OCI-LY1 (cell line): ENCODE data around the gene ZBTB42.
A peak's percentile ranks its signal among the peaks of the same experiment; 100 is the strongest.

Source experiments
- H2AFZ ChIP-seq: fragments of 200-600 bp; sonication (generic), shearing (Covaris generic); 2 replicates; pipeline ENCODE4 v1.6.0; 2014; ENCODE audit warnings: antibody characterized with exemption, mild to moderate bottlenecking, low read length
- H3F3A ChIP-seq: fragments of 200-600 bp; sonication (generic), shearing (Covaris generic); 2 replicates; pipeline ENCODE4 v1.6.0; 2014; ENCODE audit warnings: mild to moderate bottlenecking, antibody characterized with exemption, low read length, moderate library complexity; ENCODE audit not compliant: insufficient read depth
- H3K27ac ChIP-seq: fragments of 200-600 bp; sonication (generic); 2 replicates; pipeline ENCODE4 v1.5.1; 2014; ENCODE audit warnings: low read length, mixed run types, mild to moderate bottlenecking, low read depth; ENCODE audit not compliant: poor library complexity, severe bottlenecking
- H3K27me3 ChIP-seq: fragments of 200-600 bp; sonication (generic); 2 replicates; pipeline ENCODE4 v1.6.0; 2014; ENCODE audit warnings: antibody characterized with exemption, mild to moderate bottlenecking, low read length, moderate library complexity; ENCODE audit not compliant: insufficient read depth
- H3K36me3 ChIP-seq: fragments of 200-600 bp; sonication (generic); 2 replicates; pipeline ENCODE4 v1.6.1; 2014; ENCODE audit warnings: mild to moderate bottlenecking, antibody characterized with exemption, low read length, moderate library complexity, mixed read lengths; ENCODE audit not compliant: insufficient read depth
- H3K4me1 ChIP-seq: fragments of 200-600 bp; sonication (generic); 2 replicates; pipeline ENCODE4 v1.5.1; 2014; ENCODE audit warnings: mild to moderate bottlenecking, low read length, moderate library complexity; ENCODE audit not compliant: insufficient read depth, severe bottlenecking
- H3K4me2 ChIP-seq: fragments of 200-600 bp; sonication (generic), shearing (Covaris generic); 2 replicates; pipeline ENCODE4 v1.6.1; 2014; ENCODE audit warnings: low read length
- H3K4me3 ChIP-seq: fragments of 200-600 bp; sonication (generic); 2 replicates; pipeline ENCODE4 v1.5.1; 2014; ENCODE audit warnings: low read length, low read depth, mild to moderate bottlenecking, mixed read lengths; ENCODE audit not compliant: poor library complexity, severe bottlenecking
- H3K79me2 ChIP-seq: fragments of 200-600 bp; shearing (Covaris generic); 2 replicates; pipeline ENCODE4 v1.6.1; 2016; ENCODE audit warnings: mixed run types, low read length, mixed read lengths; ENCODE audit not compliant: insufficient read depth
- H3K9ac ChIP-seq: fragments of 200-600 bp; sonication (generic), shearing (Covaris generic); 2 replicates; pipeline ENCODE4 v1.6.1; 2014; ENCODE audit warnings: mild to moderate bottlenecking, low read length, mixed read lengths
- H3K9me2 ChIP-seq: fragments of 200-600 bp; sonication (generic), shearing (Covaris generic); 2 replicates; pipeline ENCODE4 v1.6.1; 2014; ENCODE audit warnings: low read depth, mild to moderate bottlenecking, low read length, mixed read lengths
- H3K9me3 ChIP-seq: fragments of 200-600 bp; shearing (Covaris generic); 2 replicates; pipeline ENCODE4 v1.6.1; 2014; ENCODE audit warnings: low read length, mixed read lengths
- H4K20me1 ChIP-seq: fragments of 200-600 bp; sonication (generic), shearing (Covaris generic); 2 replicates; pipeline ENCODE4 v1.6.0; 2016; ENCODE audit warnings: mild to moderate bottlenecking, low read length; ENCODE audit not compliant: insufficient read depth
- CTCF ChIP-seq: fragments of 200-600 bp; sonication (generic), shearing (Covaris generic); IDR thresholded peaks from 2 replicates; pipeline ENCODE4 v1.5.1; 2017; ENCODE audit warnings: mild to moderate bottlenecking, antibody characterized with exemption, low read length, moderate library complexity, mixed read lengths
- EZH2 ChIP-seq: fragments of 200-600 bp; sonication (generic), shearing (Covaris generic); IDR thresholded peaks from 2 replicates; pipeline ENCODE4 v1.8.0; 2017; ENCODE audit warnings: borderline replicate concordance, mixed run types, mild to moderate bottlenecking, antibody characterized with exemption, low read length, moderate library complexity, mixed read lengths

ZBTB42 gene

GRCh38 chr14:104757681-104758392 lies 43.1 kb upstream of the ZBTB42 start:
- Histone ChIP-seq H3K9me3 (no peaks in the 10 kb centered on the region), H4K20me1 (no peaks in the 10 kb centered on the region), H3K36me3 (peaks cover 71% of the 10 kb centered on the region), H2AFZ (no peak overlapping the region), H3K4me2 (no peak overlapping the region), H3K9ac (no peak overlapping the region), H3K4me3 (no peak overlapping the region), H3K27ac (peak overlapping the region; percentile 67), H3K9me2 (no peaks in the 10 kb centered on the region), H3K27me3 (no peaks in the 10 kb centered on the region), H3K4me1 (peaks cover 40% of the 10 kb centered on the region), H3K79me2 (peaks cover 21% of the 10 kb centered on the region), H3F3A (no peaks in the 10 kb centered on the region)
- no peak for TF ChIP-seq EZH2
- TF ChIP-seq CTCF: no peak

GRCh38 chr14:104758981-104759969 lies 41.6 kb upstream of the ZBTB42 start:
- Histone ChIP-seq H3K36me3 (peaks cover 71% of the 10 kb centered on the region), H4K20me1 (no peaks in the 10 kb centered on the region), H3K9me3 (no peaks in the 10 kb centered on the region), H3F3A (no peaks in the 10 kb centered on the region), H3K4me1 (peaks cover 32% of the 10 kb centered on the region), H3K4me2 (no peak overlapping the region), H3K4me3 (no peak overlapping the region), H3K27me3 (no peaks in the 10 kb centered on the region), H3K79me2 (peaks cover 10% of the 10 kb centered on the region), H3K27ac (no peak overlapping the region), H2AFZ (no peak overlapping the region), H3K9ac (no peak overlapping the region), H3K9me2 (no peaks in the 10 kb centered on the region)
- TF ChIP-seq EZH2 (no peak), CTCF (no peak)

- H3K9me2 ChIP-seq: no peaks in the 10 kb centered on the region
- H3K79me2 ChIP-seq: no peaks in the 10 kb centered on the region
- TF ChIP-seq EZH2: no peak
- no peak for TF ChIP-seq CTCF
- H4K20me1 ChIP-seq: no peaks in the 10 kb centered on the region
- H3F3A ChIP-seq: no peaks in the 10 kb centered on the region
- no peak overlapping the region for H3K4me2 ChIP-seq
- peaks cover 40% of the 10 kb centered on the region for H3K36me3 ChIP-seq
- peaks cover 8% of the 10 kb centered on the region; the same call in 1 of the 2 replicates for H3K9me3 ChIP-seq
- no peak overlapping the region for H3K4me3 ChIP-seq
- H3K27ac ChIP-seq: no peak overlapping the region
- no peak overlapping the region for H2AFZ ChIP-seq
- no peaks in the 10 kb centered on the region for H3K27me3 ChIP-seq
- no peak overlapping the region for H3K9ac ChIP-seq
- no peaks in the 10 kb centered on the region for H3K4me1 ChIP-seq
Observed at GRCh38 chr14:104765517-104765916, 35.4 kb upstream of the ZBTB42 start.
